ENCODE data around the gene ZFAND6. TPM values are rescaled to one million over a fixed set of nuclear protein-coding genes. Genes with fewer than 3 reads are reported as not detected.
"Not testable (repeated sequence)": the region's sequence is repeated elsewhere in the genome, so short reads cannot be mapped to it uniquely, and the experiment has no call there.

ZFAND6 gene
- polyA plus RNA-seq, 3 donors, result 116 to 127 (median 118) TPM

DNA sequence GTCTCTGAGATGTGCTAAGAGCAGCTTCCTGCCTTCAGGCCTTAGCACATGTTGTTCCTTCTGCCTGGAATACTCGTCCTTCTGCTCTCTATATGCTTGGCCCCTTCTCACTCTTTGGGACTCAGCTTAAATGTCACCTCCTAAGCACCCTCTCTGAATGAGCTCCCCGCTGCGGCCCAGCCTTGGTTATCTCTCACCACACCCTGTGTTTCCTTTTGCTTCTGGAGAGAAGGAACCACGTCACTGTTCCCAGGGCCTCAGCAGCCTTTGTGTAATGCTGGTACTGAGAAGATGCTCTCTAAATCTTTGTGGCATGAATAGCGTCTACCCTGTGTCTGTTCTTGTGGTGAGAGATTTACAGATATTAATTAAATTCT lies 95.5 kb downstream of the ZFAND6 start:
- no peak for DNase-seq (ENCODE audit: extremely low read depth in 1 of 11, low read depth in 9 of 11, low spot score in 4 of 11)

DNA sequence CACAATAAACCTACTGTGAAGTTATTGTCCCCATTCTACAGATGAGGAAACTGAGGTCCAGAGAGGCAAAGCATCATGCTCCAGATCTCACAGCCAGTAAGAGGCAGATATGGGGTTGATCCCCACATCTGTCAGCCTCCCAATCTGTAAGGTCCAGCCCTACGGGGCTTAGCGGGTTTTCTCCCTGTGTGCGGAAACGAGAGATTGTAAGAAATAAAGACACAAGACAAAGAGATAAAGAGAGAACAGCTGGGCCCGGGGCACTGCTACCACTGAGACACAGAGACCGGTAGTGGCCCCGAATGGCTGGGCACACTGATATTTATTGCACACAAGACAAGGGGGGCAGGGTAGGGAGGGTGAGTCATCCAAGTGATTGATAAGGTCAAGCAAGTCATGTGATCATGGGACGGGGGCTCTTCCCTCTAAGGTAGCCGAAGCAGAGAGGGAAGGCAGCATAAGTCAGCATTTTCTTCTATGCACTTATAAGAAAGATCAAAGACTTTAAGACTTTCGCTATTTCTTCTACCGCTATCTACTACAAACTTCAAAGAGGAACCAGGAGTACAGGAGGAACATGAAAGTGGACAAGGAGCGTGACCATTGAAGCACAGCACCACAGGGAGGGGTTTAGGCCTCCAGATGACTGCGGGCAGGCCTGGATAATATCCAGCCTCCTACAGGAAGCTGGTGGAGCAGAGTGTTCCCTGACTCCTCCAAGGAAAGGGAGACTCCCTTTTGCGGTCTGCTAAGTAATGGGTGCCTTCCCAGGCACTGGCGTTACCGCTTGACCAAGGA lies 96.1 kb downstream of the ZFAND6 start:
- DNase-seq (ENCODE audit: extremely low read depth in 1 of 11, low read depth in 9 of 11, low spot score in 4 of 11), result not testable (repeated sequence)

DNA sequence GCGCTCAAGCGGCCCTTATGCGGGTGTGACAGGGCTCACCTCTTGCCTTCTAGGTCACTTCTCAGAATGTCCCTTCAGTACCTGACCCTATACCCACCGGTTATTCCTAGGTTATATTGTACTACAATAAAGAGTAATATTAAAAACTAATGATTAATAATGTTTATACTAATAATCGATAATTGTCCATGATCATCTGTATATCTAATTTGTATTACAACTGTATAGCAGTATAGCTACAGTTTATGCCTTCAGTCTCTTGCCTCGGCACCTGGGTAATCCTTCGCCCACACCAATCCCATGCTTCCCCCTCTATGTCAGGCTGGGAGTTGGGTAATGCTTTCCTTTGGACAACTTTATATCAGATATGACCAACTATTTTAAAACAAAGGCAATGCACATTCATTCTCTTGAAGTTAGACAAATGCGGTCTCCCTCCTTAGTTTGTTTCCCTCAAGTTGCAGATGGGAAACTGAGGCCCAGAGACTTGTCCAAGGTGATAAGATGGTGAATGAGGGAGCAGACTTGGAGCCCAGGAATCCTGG lies 96.8 kb downstream of the ZFAND6 start:
- no peak for DNase-seq (ENCODE audit: extremely low read depth in 1 of 11, low read depth in 9 of 11, low spot score in 4 of 11)

DNA sequence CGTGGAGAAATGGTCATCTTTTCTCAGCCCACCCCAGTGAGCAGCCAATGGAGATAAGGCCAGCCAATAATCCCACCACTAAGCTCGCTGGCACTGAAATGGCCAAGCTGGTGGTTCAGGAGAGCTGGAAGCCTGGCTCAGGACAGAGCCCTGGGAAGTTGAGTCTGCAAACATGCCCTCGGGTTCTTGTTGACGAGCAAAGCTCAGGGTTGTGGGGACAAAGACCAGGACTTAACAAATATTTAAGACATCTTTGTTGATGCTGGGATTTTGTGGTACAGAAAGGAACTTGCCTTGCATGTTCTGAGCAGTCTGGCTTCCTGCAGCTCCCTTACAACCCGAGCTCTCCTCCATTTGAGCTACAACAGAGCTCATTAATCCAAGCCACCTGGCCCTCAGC lies 97.7 kb downstream of the ZFAND6 start:
- DNase-seq (ENCODE audit: extremely low read depth in 1 of 11, low read depth in 9 of 11, low spot score in 4 of 11), result no peak

DNA sequence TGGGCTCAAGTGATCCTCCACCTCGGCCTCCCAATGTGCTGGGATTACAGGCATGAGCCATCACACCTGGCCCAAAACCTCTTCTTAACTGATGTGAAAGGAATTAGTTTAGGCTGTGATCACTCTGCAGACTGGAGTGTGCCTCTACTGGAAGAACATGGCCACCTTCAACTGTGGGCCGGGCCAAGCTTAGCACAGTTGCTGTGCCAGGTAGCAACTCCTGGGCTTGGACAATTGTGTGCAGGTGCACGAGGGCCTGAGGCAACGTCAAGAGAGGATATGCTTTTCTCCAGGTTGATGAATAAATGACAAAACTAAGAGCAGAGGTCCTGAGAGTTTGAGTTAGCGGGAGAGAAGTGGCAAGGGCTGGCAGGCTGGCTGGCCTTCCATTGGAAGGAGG lies 99.8 kb downstream of the ZFAND6 start:
- DNase-seq (ENCODE audit: extremely low read depth in 1 of 11, low read depth in 9 of 11, low spot score in 4 of 11), result no peak

DNA sequence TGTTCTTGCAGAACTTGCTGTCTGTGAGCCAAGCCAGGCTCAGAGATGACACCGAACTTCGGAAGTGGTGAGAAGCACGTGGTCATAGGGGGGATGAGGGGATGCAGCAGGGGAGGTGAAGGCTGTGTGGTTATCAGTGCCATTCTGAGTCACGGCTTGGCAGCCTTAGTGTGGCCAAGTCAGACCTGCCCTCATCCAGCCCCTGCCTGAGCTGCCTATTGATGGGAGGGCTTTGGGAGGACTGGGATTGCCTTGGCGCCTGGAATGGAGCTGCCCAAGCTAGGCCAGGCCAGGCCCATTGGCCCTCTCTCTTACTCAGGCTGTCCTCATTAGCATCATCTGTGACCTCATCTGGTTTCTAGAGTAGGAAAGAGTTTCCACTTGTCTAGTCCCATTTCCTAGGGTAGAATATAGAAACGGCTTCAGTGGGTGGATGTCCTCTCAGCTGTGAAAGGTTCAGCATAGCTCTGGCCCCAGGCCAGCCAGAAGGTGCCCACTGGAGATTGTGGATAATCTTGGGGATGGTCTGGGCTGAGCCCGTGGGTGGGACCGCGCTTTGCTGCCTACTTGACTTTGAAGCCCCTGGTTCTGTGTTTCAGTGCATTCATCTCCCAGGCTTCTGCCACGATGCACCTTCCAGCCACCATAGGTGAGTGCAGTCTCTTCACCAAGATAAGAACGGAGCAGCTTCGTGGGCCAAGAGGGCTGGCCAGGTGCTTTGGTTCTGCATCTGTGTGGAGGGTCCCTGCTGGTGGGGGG lies 100.5 kb downstream of the ZFAND6 start:
- no peak for DNase-seq (ENCODE audit: extremely low read depth in 1 of 11, low read depth in 9 of 11, low spot score in 4 of 11)

DNA sequence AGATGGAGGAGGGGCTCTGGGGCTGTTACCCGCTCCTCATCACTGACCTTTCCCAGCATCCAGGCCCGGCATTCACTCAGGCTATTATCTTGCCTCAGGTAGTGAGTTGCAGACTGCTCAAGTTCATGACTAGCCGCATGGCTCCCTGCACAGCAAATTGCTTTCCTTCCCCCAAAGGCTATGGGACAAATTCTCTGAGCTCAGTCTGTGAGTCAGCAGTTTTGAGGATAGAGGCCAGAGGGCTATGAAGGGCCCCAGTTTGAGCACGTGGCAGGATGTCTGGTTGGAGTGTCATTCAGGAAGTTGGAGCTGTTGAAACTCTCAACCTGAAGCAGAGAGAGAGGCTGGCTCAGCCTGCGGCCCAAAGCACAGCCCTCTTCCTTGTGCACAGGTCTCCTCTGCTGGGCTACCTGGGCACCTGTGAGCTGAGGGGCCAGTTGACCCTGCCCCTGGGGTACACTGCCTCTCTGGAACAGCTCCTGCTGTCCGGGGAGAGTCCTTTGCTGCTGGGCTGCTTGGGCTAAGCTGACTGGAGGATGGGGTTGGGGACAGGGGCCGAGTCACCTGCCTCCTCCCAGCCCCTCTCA lies 101.2 kb downstream of the ZFAND6 start:
- DNase-seq (ENCODE audit: extremely low read depth in 1 of 11, low read depth in 9 of 11, low spot score in 4 of 11), result peak in 2 of 11 donors; percentile 16 to 43

DNA sequence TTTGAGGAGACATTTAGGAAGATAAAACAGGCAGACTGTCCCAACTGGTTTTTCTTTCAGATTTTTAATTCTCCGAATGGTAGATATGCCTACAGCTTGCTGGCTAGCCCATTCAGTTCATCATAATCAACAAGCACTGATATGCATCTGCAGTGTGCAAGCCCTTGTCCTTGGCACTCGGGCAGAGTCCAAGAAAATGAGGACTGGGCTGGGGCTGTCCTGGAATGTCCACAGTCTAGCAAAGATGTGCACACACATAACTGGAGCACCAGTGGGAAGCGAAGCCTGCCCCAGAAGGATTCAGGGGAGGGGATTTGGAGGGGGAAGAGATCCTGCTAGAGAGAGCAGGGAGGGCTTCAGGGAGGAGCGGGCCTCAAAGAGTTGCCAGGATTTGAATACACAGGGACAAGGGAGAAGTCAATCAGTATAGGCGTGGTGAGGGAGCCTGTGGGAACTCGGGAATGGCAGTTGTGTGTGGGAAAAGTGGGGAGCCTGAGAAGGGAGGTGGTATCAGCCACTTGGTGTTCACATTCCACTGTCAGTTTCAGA lies 102.1 kb downstream of the ZFAND6 start:
- DNase-seq (ENCODE audit: extremely low read depth in 1 of 11, low read depth in 9 of 11, low spot score in 4 of 11), result no peak

DNA sequence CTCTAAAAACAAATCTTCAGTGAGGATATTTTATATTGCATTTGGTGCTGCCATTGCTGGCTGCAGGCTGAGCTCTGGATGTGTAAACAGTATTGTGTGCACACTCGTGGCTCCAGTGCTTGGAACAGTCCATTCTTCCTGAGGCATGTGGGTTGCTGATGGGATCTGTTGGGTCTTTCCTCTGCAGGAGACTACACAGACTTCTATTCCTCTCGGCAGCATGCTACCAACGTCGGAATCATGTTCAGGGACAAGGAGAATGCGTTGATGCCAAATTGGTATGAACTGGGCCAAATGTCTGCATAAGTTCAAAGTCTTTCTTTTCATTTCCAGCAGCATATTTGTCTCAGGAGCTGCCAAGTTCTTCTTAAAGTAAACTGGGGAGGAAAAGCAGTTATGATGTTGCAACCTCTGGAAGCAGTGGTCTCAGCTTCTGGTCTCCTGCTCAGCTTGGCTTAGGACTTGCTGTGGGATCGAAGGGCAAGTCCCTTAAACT lies 102.6 kb downstream of the ZFAND6 start:
- DNase-seq (ENCODE audit: extremely low read depth in 1 of 11, low read depth in 9 of 11, low spot score in 4 of 11), result no peak

DNA sequence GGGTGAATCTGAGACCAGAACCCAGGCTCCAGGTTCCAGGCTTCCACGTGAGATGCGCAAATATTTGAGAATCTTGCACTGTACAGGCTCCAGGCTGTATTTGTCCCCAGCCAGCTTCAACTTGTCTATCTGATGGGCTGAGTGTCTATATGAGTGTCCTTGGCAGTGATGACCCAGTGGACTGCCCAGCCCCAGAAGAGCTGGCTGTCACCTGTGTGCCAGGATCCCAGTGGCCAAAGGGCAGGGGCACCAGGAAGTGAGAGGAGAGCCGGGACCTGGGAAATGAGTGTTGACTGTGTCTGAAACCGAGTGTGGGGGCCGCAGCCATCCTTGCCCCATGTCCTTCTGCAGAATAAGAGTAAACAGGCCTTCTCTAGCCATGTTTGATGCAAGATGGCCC lies 103.7 kb downstream of the ZFAND6 start:
- DNase-seq (ENCODE audit: extremely low read depth in 1 of 11, low read depth in 9 of 11, low spot score in 4 of 11), result no peak

DNA sequence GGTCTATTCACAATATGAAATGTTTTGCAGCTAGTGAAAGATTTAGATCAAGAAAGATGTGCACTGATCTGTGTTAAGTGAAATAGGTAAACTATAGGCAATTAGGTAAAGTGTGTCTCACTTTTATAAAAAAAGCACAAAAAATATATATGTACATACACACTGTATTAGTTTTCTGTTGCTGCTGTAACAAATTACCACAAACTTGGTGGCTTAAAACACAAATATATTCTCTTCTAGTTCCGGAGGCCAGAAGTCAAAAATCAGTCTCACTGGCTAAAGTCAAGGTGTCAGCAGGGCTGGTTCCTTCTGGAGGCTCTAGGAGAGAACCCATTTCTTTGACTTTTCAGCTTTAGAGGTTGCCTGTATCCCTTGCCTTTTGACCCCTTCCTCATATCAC lies 104.4 kb downstream of the ZFAND6 start:
- no peak for DNase-seq (ENCODE audit: extremely low read depth in 1 of 11, low read depth in 9 of 11, low spot score in 4 of 11)

DNA sequence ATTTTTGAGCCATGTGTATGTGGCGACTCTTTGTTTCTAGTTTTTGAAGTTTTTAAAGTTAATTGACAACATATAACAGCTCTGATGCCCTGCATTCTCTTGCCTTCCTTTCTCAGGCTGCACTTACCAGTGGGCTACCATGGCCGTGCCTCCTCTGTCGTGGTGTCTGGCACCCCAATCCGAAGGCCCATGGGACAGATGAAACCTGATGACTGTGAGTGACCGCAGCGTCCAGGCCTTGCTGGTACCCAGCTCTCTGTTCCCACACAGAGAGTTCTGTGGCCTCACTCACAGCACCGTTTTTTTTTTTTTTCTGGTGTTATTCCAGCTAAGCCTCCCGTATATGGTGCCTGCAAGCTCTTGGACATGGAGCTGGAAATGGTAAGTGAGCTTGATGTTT lies 108.5 kb downstream of the ZFAND6 start:
- no peak for DNase-seq (ENCODE audit: extremely low read depth in 1 of 11, low read depth in 9 of 11, low spot score in 4 of 11)

DNA sequence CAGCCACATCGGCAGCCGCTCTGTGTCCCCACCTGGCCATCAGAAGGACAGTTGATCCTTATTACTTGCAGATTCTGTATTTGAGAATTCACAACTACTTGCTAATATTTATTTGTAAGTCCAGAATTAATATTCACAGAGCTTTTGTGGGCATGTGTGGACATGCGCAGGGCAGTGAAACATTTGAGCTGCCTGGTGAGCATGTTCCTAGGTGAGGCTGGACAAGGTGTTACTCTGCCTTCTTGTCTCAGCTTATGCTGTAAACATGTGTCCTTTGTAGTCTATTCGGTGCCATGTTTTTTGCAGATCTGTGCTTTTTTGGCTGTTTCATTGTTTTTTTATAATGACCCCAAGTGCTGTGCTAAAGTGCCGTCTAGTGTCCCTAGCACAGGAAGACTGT lies 108.9 kb downstream of the ZFAND6 start:
- no peak for DNase-seq (ENCODE audit: extremely low read depth in 1 of 11, low read depth in 9 of 11, low spot score in 4 of 11)

DNA sequence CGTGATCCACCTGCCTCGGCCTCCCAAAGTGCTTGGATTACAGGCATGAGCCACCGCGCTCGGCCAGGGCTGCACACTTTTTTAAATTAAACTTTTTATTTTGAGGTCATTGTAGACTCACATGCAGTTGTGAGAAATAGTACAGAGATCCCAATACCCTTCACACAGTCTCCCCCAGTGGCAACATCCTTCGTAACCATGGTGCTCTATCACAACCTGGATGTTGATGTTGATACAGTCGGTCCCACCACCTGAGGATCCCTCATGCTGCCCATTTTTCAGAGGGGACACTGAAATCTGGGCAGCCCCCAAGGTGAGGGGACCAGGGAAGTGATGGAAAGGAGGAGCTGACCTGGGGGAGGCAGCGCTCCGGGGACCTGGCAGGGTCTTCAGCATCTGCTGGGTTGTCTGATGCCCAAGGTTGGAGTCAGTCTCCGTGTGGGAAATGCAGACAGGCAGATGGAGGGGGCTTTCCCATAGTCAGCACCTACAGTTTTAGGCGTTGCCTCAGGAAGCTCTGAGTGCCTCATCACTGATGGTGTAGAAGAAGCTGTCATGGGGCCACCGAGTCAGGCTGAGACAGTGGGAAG lies 110.4 kb downstream of the ZFAND6 start:
- DNase-seq (ENCODE audit: extremely low read depth in 1 of 11, low read depth in 9 of 11, low spot score in 4 of 11), result no peak

DNA sequence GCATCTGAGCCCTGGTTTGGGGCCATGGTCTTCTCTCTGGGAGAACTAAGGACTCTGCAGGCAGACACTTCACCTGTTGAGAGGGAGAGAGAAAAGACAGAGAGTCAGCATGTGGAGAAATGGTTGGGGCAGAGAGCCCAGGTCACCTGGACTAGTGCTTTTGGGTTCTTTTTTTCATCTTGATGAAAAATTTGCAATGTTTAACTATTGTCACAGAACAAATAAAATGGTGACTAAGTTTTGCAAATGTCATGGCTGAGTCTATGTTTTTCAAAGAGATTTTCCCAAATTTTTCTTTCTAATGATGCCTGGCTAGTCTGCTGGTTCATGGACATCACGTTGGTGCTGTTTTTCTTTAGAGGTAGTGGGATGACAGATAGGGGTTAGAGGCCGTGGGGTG lies 111.1 kb downstream of the ZFAND6 start:
- DNase-seq (ENCODE audit: extremely low read depth in 1 of 11, low read depth in 9 of 11, low spot score in 4 of 11), result no peak

DNA sequence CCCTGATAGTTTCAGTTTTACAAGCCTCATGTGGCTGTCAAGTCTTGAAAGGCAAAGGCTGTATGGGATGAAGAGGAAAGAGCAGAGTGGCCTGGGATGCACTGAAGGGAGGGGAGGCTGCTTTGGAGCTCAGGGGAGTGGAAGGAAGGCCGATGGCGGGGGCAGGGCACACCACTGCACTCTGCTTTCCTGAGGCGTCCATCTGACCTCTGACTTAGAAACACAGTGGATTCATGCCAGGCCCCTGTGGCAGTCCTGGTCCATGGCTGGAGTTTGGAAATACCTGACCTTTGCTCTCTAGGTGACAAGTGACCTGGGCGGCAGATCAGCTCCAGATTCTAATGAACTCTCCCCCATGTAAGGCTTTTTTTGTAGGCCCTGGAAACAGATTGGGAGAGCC lies 112.3 kb downstream of the ZFAND6 start:
- DNase-seq (ENCODE audit: extremely low read depth in 1 of 11, low read depth in 9 of 11, low spot score in 4 of 11), result no peak

DNA sequence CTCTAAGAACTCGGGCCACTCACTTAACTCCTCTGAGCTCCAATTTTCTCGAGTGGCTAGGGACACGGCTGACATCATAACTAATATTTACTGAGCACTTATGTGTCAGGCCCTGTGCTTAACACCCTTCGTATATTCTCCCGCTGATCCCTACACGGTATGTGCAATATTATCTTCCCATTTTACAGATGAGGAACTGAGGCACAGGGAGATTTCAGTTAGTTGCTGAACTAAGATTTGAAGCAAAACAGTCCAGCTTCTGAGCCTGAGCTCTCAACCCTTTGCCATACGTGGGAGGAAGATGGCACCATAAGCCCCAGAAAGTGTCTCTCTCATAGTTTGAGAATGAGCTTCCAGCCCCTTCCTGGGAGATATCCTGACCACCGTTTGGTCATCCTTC lies 112.9 kb downstream of the ZFAND6 start:
- DNase-seq (ENCODE audit: extremely low read depth in 1 of 11, low read depth in 9 of 11, low spot score in 4 of 11), result no peak

DNA sequence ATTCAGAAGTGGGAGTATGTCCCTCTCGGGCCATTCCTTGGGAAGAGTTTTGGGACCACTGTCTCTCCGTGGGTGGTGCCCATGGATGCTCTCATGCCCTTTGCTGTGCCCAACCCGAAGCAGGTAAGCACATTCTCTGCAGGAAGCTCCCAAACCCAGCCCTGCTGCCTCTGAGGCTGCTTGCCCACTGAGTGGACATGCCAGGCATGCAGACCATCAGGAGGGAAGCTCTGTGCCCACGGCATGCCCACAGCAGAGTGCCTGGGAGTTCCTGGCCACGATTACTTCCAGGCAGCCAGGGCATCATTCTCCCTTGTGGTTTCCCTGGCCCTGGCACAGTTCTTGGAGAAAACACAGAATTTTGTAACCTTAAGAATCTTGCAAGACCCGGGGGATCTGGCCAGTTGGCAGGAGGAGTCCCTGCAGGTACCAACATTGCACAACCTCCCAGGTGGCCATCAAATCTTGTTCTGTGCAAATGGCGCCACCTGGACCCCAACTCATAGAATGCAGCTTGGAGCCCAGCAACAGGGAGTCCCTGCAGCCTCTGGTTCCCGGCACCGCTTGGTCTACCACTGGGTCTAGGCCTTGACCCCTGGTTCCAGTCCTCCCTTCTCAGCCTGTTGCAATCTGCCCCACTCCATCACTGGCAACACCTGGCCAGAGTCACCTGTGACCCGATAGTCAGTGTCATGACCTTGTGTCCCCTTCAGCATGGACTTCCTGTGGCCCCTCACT lies 113.7 kb downstream of the ZFAND6 start:
- peak in 9 of 11 donors; percentile 23 to 49 (median 39) for DNase-seq (ENCODE audit: extremely low read depth in 1 of 11, low read depth in 9 of 11, low spot score in 4 of 11)

All from renal cortex interstitium (tissue), 11 donors.